Peyer's patch (tissue), 4 donors: Measurements from ENCODE around the gene ATAD3C.
"Not testable (repeated sequence)": the region's sequence is repeated elsewhere in the genome, so short reads cannot be mapped to it uniquely, and the experiment has no call there.

Experiments used
- CTCF ChIP-seq, 6 experiments: fragments of 450-650 bp in 4 of 6; fragments of 200-600 bp in 2 of 6; sonication (generic) in 1 of 6; IDR thresholded peaks; one replicate each; pipeline ENCODE4 v1.5.1; 2017 to 2019; ENCODE audit warnings: antibody characterized with exemption in 6 of 6, mild to moderate bottlenecking in 3 of 6, moderate library complexity in 1 of 6
- POLR2A ChIP-seq, 2 donors: fragments of 450-650 bp; IDR thresholded peaks; one replicate each; pipeline ENCODE4 v1.5.1; 2017; ENCODE audit warnings: antibody characterized with exemption in 2 of 2, mild to moderate bottlenecking in 2 of 2, moderate library complexity in 2 of 2

DNA sequence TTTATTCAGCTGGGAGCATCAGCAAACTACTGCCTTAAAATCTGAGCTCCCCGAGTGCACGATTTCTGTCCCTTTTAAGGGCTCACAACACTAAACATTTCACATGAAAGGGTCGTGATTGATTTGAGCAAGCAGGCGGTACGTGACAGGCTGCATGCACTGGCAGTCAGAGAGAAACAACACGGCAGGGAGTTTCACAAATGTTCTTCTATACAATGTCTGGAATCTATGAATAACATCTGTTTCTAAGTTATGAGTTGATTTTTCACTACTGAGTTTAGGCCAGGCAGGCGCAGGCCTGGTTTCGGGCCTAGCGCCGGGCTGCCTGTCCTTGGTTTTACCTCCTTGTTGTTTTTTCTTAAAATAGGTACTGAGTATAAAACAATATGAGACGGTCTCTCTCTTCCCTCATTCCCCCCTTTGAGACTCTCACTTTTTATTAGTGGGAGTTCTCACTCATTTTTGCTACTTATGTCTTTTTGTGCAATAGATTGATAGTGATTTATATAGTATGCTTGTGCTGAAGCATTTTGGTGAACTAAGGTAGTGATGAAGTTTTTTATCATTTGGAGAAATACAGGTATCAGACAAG is 37.1 kb upstream of the ATAD3C start:
- TF ChIP-seq CTCF, POLR2A (IDR thresholded peaks at IDR 0.05): not testable (repeated sequence)
